T1000 (cell line): ENCODE measurements around the gene CAMK2N2.
A peak's percentile ranks its signal among the peaks of the same experiment; 100 is the strongest.

Experiments used
- DNase-seq: peaks from one replicate; lab custom pipeline; 2025; ENCODE audit warnings: mixed read lengths; lab: John Stamatoyannopoulos, UW

CAMK2N2 gene

GRCh38 chr3:184240384-184241140 lies 20.8 kb downstream of the CAMK2N2 start:
- DNase-seq = no peak

GRCh38 chr3:184239708-184240107 lies 21.6 kb downstream of the CAMK2N2 start:
- DNase-seq = no peak

GRCh38 chr3:184239221-184239620 lies 22.1 kb downstream of the CAMK2N2 start:
- DNase-seq = no peak

- DNase-seq = no peak
These were observed 23.0 kb downstream of the CAMK2N2 start for GRCh38 chr3:184238246-184238818.

- no peak for DNase-seq
These were observed 23.5 kb downstream of the CAMK2N2 start for GRCh38 chr3:184237807-184238206.

GRCh38 chr3:184237211-184237610 lies 24.1 kb downstream of the CAMK2N2 start:
- DNase-seq = no peak

- no peak for DNase-seq
These were observed 24.7 kb downstream of the CAMK2N2 start for GRCh38 chr3:184236636-184237035.

- DNase-seq = no peak
These were observed 25.3 kb downstream of the CAMK2N2 start for GRCh38 chr3:184236033-184236410.

- no peak for DNase-seq
These were observed 25.8 kb downstream of the CAMK2N2 start for GRCh38 chr3:184235381-184236032.

- DNase-seq = no peak
These were observed 26.5 kb downstream of the CAMK2N2 start for GRCh38 chr3:184234671-184235380.

GRCh38 chr3:184234224-184234623 lies 27.1 kb downstream of the CAMK2N2 start:
- peak; percentile 62 for DNase-seq

GRCh38 chr3:184233127-184233843 lies 28.1 kb downstream of the CAMK2N2 start:
- DNase-seq = no peak

- DNase-seq = no peak
These were observed 29.7 kb downstream of the CAMK2N2 start for GRCh38 chr3:184231671-184232070.

GRCh38 chr3:184230603-184231528 lies 30.5 kb downstream of the CAMK2N2 start:
- no peak for DNase-seq

- DNase-seq = no peak
These were observed 31.2 kb downstream of the CAMK2N2 start for GRCh38 chr3:184230081-184230602.

- DNase-seq = peak; percentile 56
These were observed 31.8 kb downstream of the CAMK2N2 start, which contains the start of gene VWA5B2 for GRCh38 chr3:184229394-184230080. VWA5B2 (plus strand) TSS chr3:184229585; CDS start chr3:184230529, 944 bp downstream.

GRCh38 chr3:184228376-184229137 lies 32.8 kb downstream of the CAMK2N2 start:
- DNase-seq = no peak

GRCh38 chr3:184227481-184227935 lies 33.8 kb downstream of the CAMK2N2 start:
- no peak for DNase-seq

- no peak for DNase-seq
These were observed 37.4 kb downstream of the CAMK2N2 start for GRCh38 chr3:184223946-184224345.
